Measurements from ENCODE around the gene SREBF2. TPM values are rescaled to one million over a fixed set of nuclear protein-coding genes. Genes with fewer than 3 reads are reported as not detected.

The SREBF2 gene
- total and polyA plus RNA-seq, 9 of the 15 experiments (the other 6 are each of a cell fraction or from before 2014, with no cell fraction given): 1.1 to 84.2 (median 26.9) TPM

DNA sequence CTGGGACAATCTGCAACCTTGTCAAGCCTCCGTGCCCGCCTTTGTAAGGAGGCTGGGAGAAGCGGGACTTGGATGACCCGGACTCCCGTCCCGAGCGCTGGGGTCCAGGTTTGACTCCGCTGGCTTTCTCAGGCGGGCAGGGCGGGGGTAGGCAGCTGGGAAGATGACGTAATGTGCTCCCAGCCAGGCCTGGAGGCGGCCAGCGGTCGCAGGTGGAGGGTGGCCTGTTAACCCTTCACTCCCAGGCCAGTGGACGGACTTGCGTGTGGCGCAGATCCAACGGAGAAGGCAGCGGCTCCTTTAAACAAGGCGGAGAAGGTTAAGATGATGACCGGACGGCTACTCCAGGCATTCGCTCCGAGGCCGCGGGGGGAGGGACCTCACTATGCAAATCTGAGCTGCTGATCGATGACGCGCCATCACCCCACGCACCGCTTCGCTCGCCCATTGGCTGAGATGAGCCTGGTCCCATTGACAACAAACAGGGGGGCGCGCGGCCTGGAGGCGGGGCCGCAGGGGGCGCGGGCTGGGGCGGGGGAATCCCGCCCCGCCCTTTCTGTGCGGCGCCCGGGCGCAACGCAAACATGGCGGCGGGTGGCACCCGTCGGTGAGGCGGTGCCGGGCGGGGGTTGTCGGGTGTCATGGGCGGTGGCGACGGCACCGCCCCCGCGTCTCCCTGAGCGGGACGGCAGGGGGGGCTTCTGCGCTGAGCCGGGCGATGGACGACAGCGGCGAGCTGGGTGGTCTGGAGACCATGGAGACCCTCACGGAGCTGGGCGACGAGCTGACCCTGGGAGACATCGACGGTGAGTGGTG is at the start of gene SREBF2 (continued):
- TF ChIP-seq, protein P1, sequence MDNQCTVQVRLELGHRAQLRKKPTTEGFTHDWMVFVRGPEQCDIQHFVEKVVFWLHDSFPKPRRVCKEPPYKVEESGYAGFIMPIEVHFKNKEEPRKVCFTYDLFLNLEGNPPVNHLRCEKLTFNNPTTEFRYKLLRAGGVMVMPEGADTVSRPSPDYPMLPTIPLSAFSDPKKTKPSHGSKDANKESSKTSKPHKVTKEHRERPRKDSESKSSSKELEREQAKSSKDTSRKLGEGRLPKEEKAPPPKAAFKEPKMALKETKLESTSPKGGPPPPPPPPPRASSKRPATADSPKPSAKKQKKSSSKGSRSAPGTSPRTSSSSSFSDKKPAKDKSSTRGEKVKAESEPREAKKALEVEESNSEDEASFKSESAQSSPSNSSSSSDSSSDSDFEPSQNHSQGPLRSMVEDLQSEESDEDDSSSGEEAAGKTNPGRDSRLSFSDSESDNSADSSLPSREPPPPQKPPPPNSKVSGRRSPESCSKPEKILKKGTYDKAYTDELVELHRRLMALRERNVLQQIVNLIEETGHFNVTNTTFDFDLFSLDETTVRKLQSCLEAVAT (IDR thresholded peaks at IDR 0.05): peak in 1 of 2 experiments; percentile 47; a peak in 1 of 4 replicates
- peak; percentile 68 for TF ChIP-seq POLR2B (IDR thresholded peaks at IDR 0.05; ENCODE audit: low read depth, partially characterized antibody)
- peak; percentile 44 for TF ChIP-seq ZFX (CRISPR knock-in tag; IDR thresholded peaks at IDR 0.05)
- 0 out of 2 replicates have a peak, but pooled peaks have one; percentile 52 for TF ChIP-seq PHF21A (IDR thresholded peaks at IDR 0.05; ENCODE audit: borderline replicate concordance, low read depth)
- TF ChIP-seq NR2F6 (CRISPR knock-in tag; IDR thresholded peaks at IDR 0.05): no peak
- peak; percentile 63 for TF ChIP-seq SMAD1 (IDR thresholded peaks at IDR 0.05; ENCODE audit: low read depth, low read length, partially characterized antibody)
- TF ChIP-seq ZNF175 (CRISPR knock-in tag; IDR thresholded peaks at IDR 0.05; ENCODE audit: low read depth): peak; percentile 76; the same call in 1 of the 2 replicates
- no peak for TF ChIP-seq TAF15 (IDR thresholded peaks at IDR 0.05; ENCODE audit: low read depth, low read length)
- no peak for TF ChIP-seq POLR3A (IDR thresholded peaks at IDR 0.05; ENCODE audit: borderline replicate concordance, extremely low read depth, insufficient read depth, insufficient read length)
- TF ChIP-seq, protein P2, sequence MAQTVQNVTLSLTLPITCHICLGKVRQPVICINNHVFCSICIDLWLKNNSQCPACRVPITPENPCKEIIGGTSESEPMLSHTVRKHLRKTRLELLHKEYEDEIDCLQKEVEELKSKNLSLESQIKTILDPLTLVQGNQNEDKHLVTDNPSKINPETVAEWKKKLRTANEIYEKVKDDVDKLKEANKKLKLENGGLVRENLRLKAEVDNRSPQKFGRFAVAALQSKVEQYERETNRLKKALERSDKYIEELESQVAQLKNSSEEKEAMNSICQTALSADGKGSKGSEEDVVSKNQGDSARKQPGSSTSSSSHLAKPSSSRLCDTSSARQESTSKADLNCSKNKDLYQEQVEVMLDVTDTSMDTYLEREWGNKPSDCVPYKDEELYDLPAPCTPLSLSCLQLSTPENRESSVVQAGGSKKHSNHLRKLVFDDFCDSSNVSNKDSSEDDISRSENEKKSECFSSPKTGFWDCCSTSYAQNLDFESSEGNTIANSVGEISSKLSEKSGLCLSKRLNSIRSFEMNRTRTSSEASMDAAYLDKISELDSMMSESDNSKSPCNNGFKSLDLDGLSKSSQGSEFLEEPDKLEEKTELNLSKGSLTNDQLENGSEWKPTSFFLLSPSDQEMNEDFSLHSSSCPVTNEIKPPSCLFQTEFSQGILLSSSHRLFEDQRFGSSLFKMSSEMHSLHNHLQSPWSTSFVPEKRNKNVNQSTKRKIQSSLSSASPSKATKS (CRISPR knock-in tag; IDR thresholded peaks at IDR 0.05): no peak
- TF ChIP-seq, protein P3, sequence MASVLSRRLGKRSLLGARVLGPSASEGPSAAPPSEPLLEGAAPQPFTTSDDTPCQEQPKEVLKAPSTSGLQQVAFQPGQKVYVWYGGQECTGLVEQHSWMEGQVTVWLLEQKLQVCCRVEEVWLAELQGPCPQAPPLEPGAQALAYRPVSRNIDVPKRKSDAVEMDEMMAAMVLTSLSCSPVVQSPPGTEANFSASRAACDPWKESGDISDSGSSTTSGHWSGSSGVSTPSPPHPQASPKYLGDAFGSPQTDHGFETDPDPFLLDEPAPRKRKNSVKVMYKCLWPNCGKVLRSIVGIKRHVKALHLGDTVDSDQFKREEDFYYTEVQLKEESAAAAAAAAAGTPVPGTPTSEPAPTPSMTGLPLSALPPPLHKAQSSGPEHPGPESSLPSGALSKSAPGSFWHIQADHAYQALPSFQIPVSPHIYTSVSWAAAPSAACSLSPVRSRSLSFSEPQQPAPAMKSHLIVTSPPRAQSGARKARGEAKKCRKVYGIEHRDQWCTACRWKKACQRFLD (CRISPR knock-in tag; IDR thresholded peaks at IDR 0.05): peak; percentile 63; the same call in 1 of the 2 replicates
- TF ChIP-seq, protein P4, sequence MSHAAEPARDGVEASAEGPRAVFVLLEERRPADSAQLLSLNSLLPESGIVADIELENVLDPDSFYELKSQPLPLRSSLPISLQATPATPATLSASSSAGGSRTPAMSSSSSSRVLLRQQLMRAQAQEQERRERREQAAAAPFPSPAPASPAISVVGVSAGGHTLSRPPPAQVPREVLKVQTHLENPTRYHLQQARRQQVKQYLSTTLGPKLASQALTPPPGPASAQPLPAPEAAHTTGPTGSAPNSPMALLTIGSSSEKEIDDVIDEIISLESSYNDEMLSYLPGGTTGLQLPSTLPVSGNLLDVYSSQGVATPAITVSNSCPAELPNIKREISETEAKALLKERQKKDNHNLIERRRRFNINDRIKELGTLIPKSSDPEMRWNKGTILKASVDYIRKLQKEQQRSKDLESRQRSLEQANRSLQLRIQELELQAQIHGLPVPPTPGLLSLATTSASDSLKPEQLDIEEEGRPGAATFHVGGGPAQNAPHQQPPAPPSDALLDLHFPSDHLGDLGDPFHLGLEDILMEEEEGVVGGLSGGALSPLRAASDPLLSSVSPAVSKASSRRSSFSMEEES (CRISPR knock-in tag; IDR thresholded peaks at IDR 0.05): no peak
- TF ChIP-seq FOSL1 (tag; conservative IDR thresholded peaks at IDR 0.05): peak; percentile 48; the same call in 1 of the 2 replicates
- TF ChIP-seq, protein P5, sequence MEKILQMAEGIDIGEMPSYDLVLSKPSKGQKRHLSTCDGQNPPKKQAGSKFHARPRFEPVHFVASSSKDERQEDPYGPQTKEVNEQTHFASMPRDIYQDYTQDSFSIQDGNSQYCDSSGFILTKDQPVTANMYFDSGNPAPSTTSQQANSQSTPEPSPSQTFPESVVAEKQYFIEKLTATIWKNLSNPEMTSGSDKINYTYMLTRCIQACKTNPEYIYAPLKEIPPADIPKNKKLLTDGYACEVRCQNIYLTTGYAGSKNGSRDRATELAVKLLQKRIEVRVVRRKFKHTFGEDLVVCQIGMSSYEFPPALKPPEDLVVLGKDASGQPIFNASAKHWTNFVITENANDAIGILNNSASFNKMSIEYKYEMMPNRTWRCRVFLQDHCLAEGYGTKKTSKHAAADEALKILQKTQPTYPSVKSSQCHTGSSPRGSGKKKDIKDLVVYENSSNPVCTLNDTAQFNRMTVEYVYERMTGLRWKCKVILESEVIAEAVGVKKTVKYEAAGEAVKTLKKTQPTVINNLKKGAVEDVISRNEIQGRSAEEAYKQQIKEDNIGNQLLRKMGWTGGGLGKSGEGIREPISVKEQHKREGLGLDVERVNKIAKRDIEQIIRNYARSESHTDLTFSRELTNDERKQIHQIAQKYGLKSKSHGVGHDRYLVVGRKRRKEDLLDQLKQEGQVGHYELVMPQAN (IDR thresholded peaks at IDR 0.05; ENCODE audit: borderline replicate concordance): no peak
- no peak for TF ChIP-seq CHD1 (IDR thresholded peaks at IDR 0.05; ENCODE audit: low read length)
- TF ChIP-seq, protein P6, sequence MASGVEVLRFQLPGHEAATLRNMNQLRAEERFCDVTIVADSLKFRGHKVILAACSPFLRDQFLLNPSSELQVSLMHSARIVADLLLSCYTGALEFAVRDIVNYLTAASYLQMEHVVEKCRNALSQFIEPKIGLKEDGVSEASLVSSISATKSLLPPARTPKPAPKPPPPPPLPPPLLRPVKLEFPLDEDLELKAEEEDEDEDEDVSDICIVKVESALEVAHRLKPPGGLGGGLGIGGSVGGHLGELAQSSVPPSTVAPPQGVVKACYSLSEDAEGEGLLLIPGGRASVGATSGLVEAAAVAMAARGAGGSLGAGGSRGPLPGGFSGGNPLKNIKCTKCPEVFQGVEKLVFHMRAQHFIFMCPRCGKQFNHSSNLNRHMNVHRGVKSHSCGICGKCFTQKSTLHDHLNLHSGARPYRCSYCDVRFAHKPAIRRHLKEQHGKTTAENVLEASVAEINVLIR (CRISPR knock-in tag; IDR thresholded peaks at IDR 0.05): peak; percentile 75
